Neuronal stem cell (in vitro differentiated cells): ENCODE data around the gene MTHFR.

ENCODE experiments used
- DNase-seq: peaks from one replicate; pipeline ENCODE4 v3.0.0-alpha.2; 2013; ENCODE audit warnings: low spot score
- H2AFZ ChIP-seq: one replicate; pipeline ENCODE4 v1.6.1; 2013; ENCODE audit warnings: mild to moderate bottlenecking, low read length, inconsistent platforms
- H2AK5ac ChIP-seq: 2 replicates; pipeline ENCODE4 v1.6.1; 2013; ENCODE audit warnings: low read depth, mild to moderate bottlenecking, inconsistent platforms, low read length, moderate library complexity, mixed read lengths
- H2BK120ac ChIP-seq: 2 replicates; pipeline ENCODE4 v1.6.1; 2013; ENCODE audit warnings: low read depth, mild to moderate bottlenecking, inconsistent platforms, low read length, moderate library complexity, mixed read lengths
- H2BK12ac ChIP-seq: one replicate; pipeline ENCODE4 v1.6.1; 2013; ENCODE audit warnings: low read length, inconsistent platforms
- H2BK15ac ChIP-seq: 2 replicates; pipeline ENCODE4 v1.6.1; 2013; ENCODE audit warnings: mild to moderate bottlenecking, low read length, inconsistent platforms, mixed read lengths
- H2BK5ac ChIP-seq: one replicate; pipeline ENCODE4 v1.6.1; 2013; ENCODE audit warnings: inconsistent platforms, mild to moderate bottlenecking, low read length, moderate library complexity
- H3K14ac ChIP-seq: one replicate; pipeline ENCODE4 v1.6.1; 2013; ENCODE audit warnings: low read length, inconsistent platforms
- H3K18ac ChIP-seq: 2 replicates; pipeline ENCODE4 v1.6.1; 2013; ENCODE audit warnings: low read length, inconsistent platforms
- H3K23ac ChIP-seq: 2 replicates; pipeline ENCODE4 v1.6.1; 2013; ENCODE audit warnings: low read depth, mild to moderate bottlenecking, mixed read lengths, low read length, inconsistent platforms; ENCODE audit not compliant: poor library complexity
- H3K27ac ChIP-seq: replicated peaks from 3 replicates; pipeline ENCODE4 v1.5.1; 2013; ENCODE audit warnings: low read length, inconsistent platforms
- H3K27me3 ChIP-seq, 3 experiments: 2 replicates each; pipeline ENCODE4 v1.6.1; 2013; ENCODE audit warnings: low read length in 3 of 3, mild to moderate bottlenecking in 2 of 3, inconsistent platforms in 1 of 3, low read depth in 1 of 3, mixed read lengths in 1 of 3, moderate library complexity in 1 of 3; ENCODE audit not compliant: control insufficient read depth in 3 of 3, insufficient read depth in 3 of 3
- H3K36me3 ChIP-seq, 2 donors: replicated peaks in 1 of 2; 2 replicates each; pipeline ENCODE4 v1.6.1; 2013; ENCODE audit warnings: low read length in 2 of 2; ENCODE audit not compliant: control insufficient read depth in 2 of 2, insufficient read depth in 2 of 2
- H3K4ac ChIP-seq: 2 replicates; pipeline ENCODE4 v1.6.1; 2013; ENCODE audit warnings: inconsistent platforms, mild to moderate bottlenecking, low read length, moderate library complexity
- H3K4me1 ChIP-seq, 2 donors: 1 replicate in 1 of 2; 2 replicates in 1 of 2; pipeline ENCODE4 v1.6.1; 2013; ENCODE audit warnings: low read length in 2 of 2, low read depth in 1 of 2; ENCODE audit not compliant: control insufficient read depth in 2 of 2, insufficient read depth in 1 of 2
- H3K4me2 ChIP-seq: one replicate; pipeline ENCODE4 v1.6.1; 2013; ENCODE audit warnings: mild to moderate bottlenecking, low read length, inconsistent platforms; ENCODE audit not compliant: insufficient read depth, poor library complexity, severe bottlenecking
- H3K4me3 ChIP-seq, 2 donors: 2 replicates each; pipeline ENCODE4 v1.5.1; 2013; ENCODE audit warnings: low read length in 2 of 2, mild to moderate bottlenecking in 2 of 2, inconsistent platforms in 1 of 2, moderate library complexity in 1 of 2
- H3K79me1 ChIP-seq: one replicate; pipeline ENCODE4 v1.6.1; 2013; ENCODE audit warnings: low read depth, mild to moderate bottlenecking, inconsistent platforms, low read length, moderate library complexity
- H3K9ac ChIP-seq: one replicate; pipeline ENCODE4 v1.6.1; 2013; ENCODE audit warnings: mild to moderate bottlenecking, low read depth, low read length, inconsistent platforms; ENCODE audit not compliant: poor library complexity
- H3K9me3 ChIP-seq, 2 donors: replicated peaks in 1 of 2; 2 replicates each; pipeline versions ENCODE3 to v1.6.1; 2013; ENCODE audit warnings: low read length in 2 of 2, mild to moderate bottlenecking in 2 of 2, inconsistent platforms in 1 of 2, low read depth in 1 of 2, mixed read lengths in 1 of 2, moderate library complexity in 1 of 2; ENCODE audit not compliant: control insufficient read depth in 2 of 2, insufficient read depth in 1 of 2
- H4K8ac ChIP-seq: one replicate; pipeline ENCODE4 v1.6.1; 2013; ENCODE audit warnings: low read depth, mild to moderate bottlenecking, inconsistent platforms, low read length, moderate library complexity
- H4K91ac ChIP-seq: one replicate; pipeline ENCODE4 v1.6.1; 2013; ENCODE audit warnings: low read length, low read depth, mild to moderate bottlenecking, inconsistent platforms; ENCODE audit not compliant: poor library complexity
- WGBS, 2 donors: extraction: QIAGEN DNeasy Blood & Tissue Kit; methylation state at CpG; one replicate each; pipeline ENCODE4 v1.1.7; 2013; ENCODE audit warnings: missing lambda C conversion rate in 2 of 2, mixed read lengths in 1 of 2; ENCODE audit not compliant: insufficient read length in 2 of 2, insufficient replicate concordance in 1 of 2; ENCODE audit errors: extremely low coverage in 2 of 2; 5-methylcytosine and 5-hydroxymethylcytosine counted together

MTHFR gene

DNA sequence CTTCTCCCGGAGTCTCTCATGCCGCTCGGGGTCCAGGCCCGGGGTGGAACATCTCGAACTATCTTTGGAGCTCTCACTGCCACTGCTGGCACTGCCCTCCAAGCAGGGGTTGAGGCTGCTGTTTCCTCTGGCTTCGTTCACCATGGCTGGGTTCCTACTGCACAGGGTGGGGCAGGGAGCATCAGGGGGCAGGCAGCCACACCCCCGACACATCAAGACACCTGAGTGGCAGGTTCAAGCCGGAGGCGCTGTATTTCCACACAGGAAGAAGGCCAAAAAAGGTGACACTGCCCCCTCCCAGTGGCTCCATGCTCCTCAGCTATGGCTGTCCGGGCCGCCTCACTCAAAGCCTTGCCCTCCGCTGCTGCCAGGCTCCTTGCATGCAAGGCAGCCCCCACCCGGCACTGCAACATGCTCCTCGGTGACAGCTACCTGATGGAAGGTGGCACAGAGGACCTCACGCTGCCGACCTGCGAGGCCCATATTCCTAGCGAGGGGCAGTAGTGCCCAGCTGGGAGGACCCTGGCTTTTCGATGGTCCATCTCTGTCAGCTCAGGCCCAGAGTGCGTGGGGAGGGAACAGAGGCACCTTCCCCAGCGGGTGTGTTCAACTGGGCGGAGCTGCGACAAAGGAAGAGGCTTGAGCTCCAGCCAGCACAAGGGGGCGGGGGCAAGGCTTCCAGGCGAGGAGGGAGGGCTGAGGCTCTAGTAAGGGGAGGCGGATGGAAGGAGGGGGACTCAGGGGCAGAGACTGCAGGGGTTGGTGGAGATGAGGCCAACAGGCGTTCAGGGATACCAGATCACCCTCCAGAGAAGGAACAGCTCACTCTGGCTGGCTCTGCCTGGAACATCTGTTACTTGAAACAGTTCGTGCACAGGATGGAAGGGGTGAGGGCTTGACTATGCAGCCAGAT is 2.5 kb downstream of the MTHFR start:
- H3K9ac ChIP-seq: peak overlapping the region; percentile 93
- no CpG with 5 or more reads among the region's 28 CpGs for WGBS, 2 donors
- H3K79me1 ChIP-seq: peaks cover 3% of the 10 kb centered on the region
- peak overlapping the region; percentile 68 for H3K27ac ChIP-seq
- no peaks in the 10 kb centered on the region for H3K9me3 ChIP-seq
- H3K4me1 ChIP-seq: peaks cover 21 to 39% of the 10 kb centered on the region in 2 donors
- peak overlapping the region; percentile 62 for H2BK15ac ChIP-seq
- no peak overlapping the region for H3K14ac ChIP-seq
- no peak overlapping the region for H4K8ac ChIP-seq
- DNase-seq: peak; percentile 89
- H3K36me3 ChIP-seq: peaks cover 16 to 34% of the 10 kb centered on the region in 2 donors
- peak overlapping the region; percentile 96 for H3K4me2 ChIP-seq
- H2BK12ac ChIP-seq: peak overlapping the region; percentile 91
- no peak overlapping the region for H2BK120ac ChIP-seq
- peak overlapping the region; percentile 38 to 73 for H3K4me3 ChIP-seq
- H3K18ac ChIP-seq: peak overlapping the region; percentile 99
- peak overlapping the region; percentile 53 for H2AFZ ChIP-seq
- H2BK5ac ChIP-seq: peak overlapping the region; percentile 70
- peak overlapping the region; percentile 88 for H2AK5ac ChIP-seq
- no peaks in the 10 kb centered on the region for H3K27me3 ChIP-seq
- no peak overlapping the region for H4K91ac ChIP-seq
- peak overlapping the region; percentile 86 for H3K23ac ChIP-seq
- peak overlapping the region; percentile 77 for H3K4ac ChIP-seq

GRCh38 chr1:11802616-11802972 is 3.2 kb downstream of the MTHFR start:
- Histone ChIP-seq H2BK12ac (peak overlapping the region; percentile 91), H2AK5ac (peak overlapping the region; percentile 88), H3K4me3 (peak overlapping the region in 1 of 2 donors; percentile 38), H2BK5ac (no peak overlapping the region), H2BK15ac (peak overlapping the region; percentile 62), H2BK120ac (no peak overlapping the region), H3K36me3 (peaks cover 16 to 31% of the 10 kb centered on the region in 2 donors), H3K4ac (no peak overlapping the region), H3K79me1 (peaks cover 3% of the 10 kb centered on the region), H3K14ac (no peak overlapping the region), H3K4me1 (peaks cover 21 to 35% of the 10 kb centered on the region in 2 donors), H3K9ac (peak overlapping the region; percentile 25), H4K8ac (no peak overlapping the region), H2AFZ (peak overlapping the region; percentile 31), H4K91ac (no peak overlapping the region), H3K18ac (no peak overlapping the region), H3K4me2 (peak overlapping the region; percentile 96), H3K27me3 (no peaks in the 10 kb centered on the region), H3K27ac (peak overlapping the region; percentile 68), H3K23ac (no peak overlapping the region), H3K9me3 (no peaks in the 10 kb centered on the region)
- no peak for DNase-seq
- WGBS, 2 donors: no CpG with 5 or more reads among the region's 6 CpGs

GRCh38 chr1:11800756-11801433 is 4.9 kb downstream of the MTHFR start:
- H3K4me1 ChIP-seq: peaks cover 17 to 26% of the 10 kb centered on the region in 2 donors
- no peak overlapping the region for H2AK5ac ChIP-seq
- H2BK15ac ChIP-seq: no peak overlapping the region
- H3K9me3 ChIP-seq: no peaks in the 10 kb centered on the region
- no peak overlapping the region for H3K18ac ChIP-seq
- no peak overlapping the region for H3K14ac ChIP-seq
- no peak overlapping the region for H2BK12ac ChIP-seq
- H3K4me3 ChIP-seq: no peak overlapping the region
- no peak overlapping the region for H4K91ac ChIP-seq
- no peak overlapping the region for H2BK120ac ChIP-seq
- peaks cover 3% of the 10 kb centered on the region for H3K79me1 ChIP-seq
- no peak overlapping the region for H3K23ac ChIP-seq
- no peak overlapping the region for H4K8ac ChIP-seq
- H3K4me2 ChIP-seq: no peak overlapping the region
- H2BK5ac ChIP-seq: no peak overlapping the region
- no peak for DNase-seq
- H3K36me3 ChIP-seq: peaks cover 21 to 34% of the 10 kb centered on the region in 2 donors
- H2AFZ ChIP-seq: no peak overlapping the region
- H3K4ac ChIP-seq: no peak overlapping the region
- WGBS, 2 donors: no CpG with 5 or more reads among the region's 21 CpGs
- H3K9ac ChIP-seq: no peak overlapping the region
- H3K27me3 ChIP-seq: no peaks in the 10 kb centered on the region
- no peak overlapping the region for H3K27ac ChIP-seq

DNA sequence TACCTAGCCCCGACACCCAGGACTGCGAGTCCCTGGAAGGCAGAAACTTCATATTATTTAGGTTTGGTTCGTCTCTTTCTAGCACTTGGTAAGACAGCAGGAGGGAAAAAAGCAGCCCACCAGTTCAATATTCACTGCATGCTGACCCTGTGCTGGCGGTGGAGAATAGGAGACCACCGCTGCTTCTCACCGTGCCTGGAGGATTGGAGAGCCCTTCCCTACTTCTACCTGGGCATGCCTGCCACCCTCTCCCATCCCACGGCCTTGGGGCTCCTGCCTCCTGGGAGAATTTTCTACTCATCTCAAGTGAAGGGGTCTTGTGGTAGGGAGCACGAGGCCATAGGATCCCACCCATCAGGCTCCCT is 5.4 kb downstream of the MTHFR start:
- no peak overlapping the region for H3K4me2 ChIP-seq
- peaks cover 17 to 26% of the 10 kb centered on the region in 2 donors for H3K4me1 ChIP-seq
- DNase-seq: no peak
- WGBS, 2 donors: no CpG with 5 or more reads among the region's 8 CpGs
- no peak overlapping the region for H2AFZ ChIP-seq
- no peak overlapping the region for H3K9ac ChIP-seq
- no peak overlapping the region for H2BK12ac ChIP-seq
- H3K9me3 ChIP-seq: no peaks in the 10 kb centered on the region
- no peaks in the 10 kb centered on the region for H3K27me3 ChIP-seq
- no peak overlapping the region for H3K4me3 ChIP-seq
- no peak overlapping the region for H4K91ac ChIP-seq
- no peak overlapping the region for H3K27ac ChIP-seq
- no peak overlapping the region for H4K8ac ChIP-seq
- H3K79me1 ChIP-seq: peaks cover 3% of the 10 kb centered on the region
- H2AK5ac ChIP-seq: no peak overlapping the region
- no peak overlapping the region for H2BK120ac ChIP-seq
- no peak overlapping the region for H3K18ac ChIP-seq
- H3K36me3 ChIP-seq: peaks cover 24 to 39% of the 10 kb centered on the region in 2 donors
- no peak overlapping the region for H2BK5ac ChIP-seq
- H3K14ac ChIP-seq: no peak overlapping the region
- no peak overlapping the region for H3K23ac ChIP-seq
- no peak overlapping the region for H3K4ac ChIP-seq
- no peak overlapping the region for H2BK15ac ChIP-seq
